ENCODE results near the gene S1PR5. TPM values are rescaled to one million over a fixed set of nuclear protein-coding genes. Genes with fewer than 3 reads are reported as not detected.
A peak's percentile ranks its signal among the peaks of the same experiment; 100 is the strongest.
"Not testable (repeated sequence)": the region's sequence is repeated elsewhere in the genome, so short reads cannot be mapped to it uniquely, and the experiment has no call there.

The S1PR5 gene, protein sequence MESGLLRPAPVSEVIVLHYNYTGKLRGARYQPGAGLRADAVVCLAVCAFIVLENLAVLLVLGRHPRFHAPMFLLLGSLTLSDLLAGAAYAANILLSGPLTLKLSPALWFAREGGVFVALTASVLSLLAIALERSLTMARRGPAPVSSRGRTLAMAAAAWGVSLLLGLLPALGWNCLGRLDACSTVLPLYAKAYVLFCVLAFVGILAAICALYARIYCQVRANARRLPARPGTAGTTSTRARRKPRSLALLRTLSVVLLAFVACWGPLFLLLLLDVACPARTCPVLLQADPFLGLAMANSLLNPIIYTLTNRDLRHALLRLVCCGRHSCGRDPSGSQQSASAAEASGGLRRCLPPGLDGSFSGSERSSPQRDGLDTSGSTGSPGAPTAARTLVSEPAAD
- 1 to 10 TPM in 9 of 10 donors, under 1 TPM in 1; 0.95 to 2.9 (median 1.2) TPM for polyA plus RNA-seq (ENCODE audit: insufficient read length in 10 of 10)
- long read RNA-seq, donor 1, result 0 reads
- long read RNA-seq, donor 2, partial matches to known transcripts, result 6 of 6 reads
- long read RNA-seq, donor 2, other reads (novel, unspliced or antisense), result 0 of 6 reads
- long read RNA-seq, donor 3, result 0 reads
- long read RNA-seq, donor 4, result 0 reads
- long read RNA-seq, donor 5, partial matches to known transcripts, result 0 of 2 reads
- long read RNA-seq, donor 5, other reads (novel, unspliced or antisense), result 0 of 2 reads
- long read RNA-seq, donor 6, result 0 reads
- long read RNA-seq, donor 7, result 0 reads
- long read RNA-seq, donor 8, partial matches to known transcripts, result 0 of 1 reads
- long read RNA-seq, donor 8, other reads (novel, unspliced or antisense), result 0 of 1 reads
- long read RNA-seq, donor 9, result 0 reads

DNA sequence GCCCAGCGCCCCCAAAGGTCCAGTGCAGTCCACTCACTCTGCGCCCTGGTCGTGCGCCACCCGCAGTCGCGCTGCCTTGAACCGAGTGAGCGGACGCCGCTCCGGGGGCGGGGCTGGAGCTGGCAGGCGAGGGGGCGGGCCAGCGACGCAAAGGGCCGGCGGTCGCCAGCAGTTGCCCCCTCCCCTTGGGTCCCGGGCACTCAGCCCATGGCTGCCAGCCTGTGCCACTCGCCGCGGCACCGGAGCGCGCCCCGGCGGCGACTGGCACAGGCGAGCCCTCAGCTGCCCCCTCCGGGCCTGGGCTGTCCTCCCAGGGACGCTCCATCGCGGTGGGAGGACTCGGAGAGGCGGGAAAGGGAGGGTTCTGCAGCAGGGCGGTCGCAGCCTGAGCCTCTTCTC is at the start of gene S1PR5:
Gene S1PR5 (minus strand): TSS at position 87 of the 399 bp plus-strand sequence. CDS start 2,436 bp downstream, outside the sequence.
- peak in 1 of 3 donors; percentile 36 for DNase-seq

DNA sequence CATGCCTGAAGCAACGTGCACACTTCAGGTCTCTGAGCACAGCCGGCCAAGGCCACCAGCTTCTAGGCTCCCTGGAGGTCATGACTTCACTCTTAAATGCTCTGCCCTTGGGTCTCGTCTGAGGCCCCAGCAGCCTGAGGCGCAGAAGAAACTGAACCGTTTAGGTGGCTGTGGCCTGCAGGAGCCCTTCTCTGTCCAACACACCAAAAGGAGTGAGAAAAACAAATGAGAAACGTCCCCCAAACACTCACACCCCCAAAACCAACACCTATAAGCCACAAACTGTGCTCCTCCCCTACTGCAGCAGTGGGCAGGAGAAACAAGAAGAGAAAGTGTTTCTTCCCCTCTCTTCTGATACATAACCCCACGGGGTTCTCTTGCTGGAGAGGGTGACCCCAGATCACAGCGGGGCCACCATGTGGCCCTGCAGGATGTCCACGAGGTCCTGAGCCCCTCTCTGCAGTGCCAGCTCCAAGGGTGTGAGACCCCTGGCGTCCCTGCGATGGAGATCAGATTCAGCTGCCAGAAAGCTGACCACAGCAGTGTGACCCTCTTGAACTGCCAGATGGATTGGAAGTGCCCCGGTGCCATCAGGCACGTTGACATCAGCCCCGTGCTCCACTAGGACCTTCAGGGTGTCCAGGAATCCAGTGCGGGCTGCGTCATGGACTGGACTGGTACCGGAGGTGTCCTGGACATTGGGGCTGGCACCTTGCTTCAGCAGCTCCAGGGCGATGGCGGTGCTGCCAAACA is 49.6 kb upstream of the S1PR5 start:
- DNase-seq, result no peak

DNA sequence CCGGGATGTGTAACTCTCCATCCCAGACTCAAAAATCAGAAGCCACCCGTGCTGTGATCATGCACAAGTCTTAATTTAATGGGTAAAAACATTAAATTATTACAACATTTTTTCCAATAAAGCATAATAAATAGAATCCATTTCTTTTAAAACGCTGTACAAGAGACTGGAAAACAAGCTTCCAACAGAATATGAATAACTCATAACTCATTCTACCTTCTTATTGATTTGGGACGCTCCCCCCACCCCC is 49.1 kb upstream of the S1PR5 start:
- DNase-seq, result no peak

- peak; percentile 97 to 99 (median 98) for DNase-seq
Measured at GRCh38 chr19:10565567-10566407, 48.5 kb upstream of the S1PR5 start, which contains the start of gene KRI1. Gene KRI1 (minus strand): TSS chr19:10566010. CDS start chr19:10565999, 11 bp downstream.

- DNase-seq, result peak in 2 of 3 donors; percentile 42 to 71
Measured at GRCh38 chr19:10565028-10565566, 47.9 kb upstream of the S1PR5 start.

GRCh38 chr19:10562609-10563008 is 45.4 kb upstream of the S1PR5 start:
- no peak for DNase-seq

DNA sequence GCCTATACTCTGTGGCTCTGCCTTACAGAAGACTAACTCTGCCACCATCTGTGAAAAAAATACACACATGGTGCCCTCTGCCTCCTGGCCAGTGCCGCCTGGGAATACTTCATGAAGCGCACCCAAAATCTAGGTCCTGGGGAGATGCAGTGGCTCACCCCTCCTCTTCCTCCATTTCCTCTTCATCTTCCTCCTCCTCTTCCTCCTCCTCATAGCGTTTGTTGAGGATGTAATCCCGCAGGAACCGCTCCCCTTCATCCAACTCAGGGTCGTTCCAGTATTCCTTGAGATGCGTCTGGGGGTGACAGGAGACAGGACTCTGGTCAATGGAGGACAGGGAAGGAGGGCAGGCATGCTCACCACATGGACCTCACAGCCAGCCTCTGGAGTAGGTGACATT is 42.9 kb upstream of the S1PR5 start:
- DNase-seq, result no peak

GRCh38 chr19:10557603-10558197 is 40.5 kb upstream of the S1PR5 start:
- DNase-seq, result no peak

DNA sequence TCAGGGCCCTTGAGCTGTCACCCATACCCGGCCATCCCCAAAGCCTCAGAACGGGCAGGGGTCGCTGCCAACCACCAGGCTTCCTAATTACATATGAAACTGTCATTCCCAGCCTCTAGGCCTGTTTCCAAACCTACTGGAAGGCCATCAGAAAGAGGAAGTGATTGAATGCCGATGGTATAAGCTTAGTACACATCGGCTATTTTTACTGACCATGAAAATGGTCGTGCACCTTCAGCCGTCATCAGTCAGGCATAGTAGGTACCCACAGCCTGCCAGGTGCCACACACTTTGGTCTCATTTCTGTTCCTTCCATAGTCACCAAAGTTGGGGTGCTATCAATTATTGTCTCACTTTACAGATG is 38.3 kb upstream of the S1PR5 start:
- no peak for DNase-seq

DNA sequence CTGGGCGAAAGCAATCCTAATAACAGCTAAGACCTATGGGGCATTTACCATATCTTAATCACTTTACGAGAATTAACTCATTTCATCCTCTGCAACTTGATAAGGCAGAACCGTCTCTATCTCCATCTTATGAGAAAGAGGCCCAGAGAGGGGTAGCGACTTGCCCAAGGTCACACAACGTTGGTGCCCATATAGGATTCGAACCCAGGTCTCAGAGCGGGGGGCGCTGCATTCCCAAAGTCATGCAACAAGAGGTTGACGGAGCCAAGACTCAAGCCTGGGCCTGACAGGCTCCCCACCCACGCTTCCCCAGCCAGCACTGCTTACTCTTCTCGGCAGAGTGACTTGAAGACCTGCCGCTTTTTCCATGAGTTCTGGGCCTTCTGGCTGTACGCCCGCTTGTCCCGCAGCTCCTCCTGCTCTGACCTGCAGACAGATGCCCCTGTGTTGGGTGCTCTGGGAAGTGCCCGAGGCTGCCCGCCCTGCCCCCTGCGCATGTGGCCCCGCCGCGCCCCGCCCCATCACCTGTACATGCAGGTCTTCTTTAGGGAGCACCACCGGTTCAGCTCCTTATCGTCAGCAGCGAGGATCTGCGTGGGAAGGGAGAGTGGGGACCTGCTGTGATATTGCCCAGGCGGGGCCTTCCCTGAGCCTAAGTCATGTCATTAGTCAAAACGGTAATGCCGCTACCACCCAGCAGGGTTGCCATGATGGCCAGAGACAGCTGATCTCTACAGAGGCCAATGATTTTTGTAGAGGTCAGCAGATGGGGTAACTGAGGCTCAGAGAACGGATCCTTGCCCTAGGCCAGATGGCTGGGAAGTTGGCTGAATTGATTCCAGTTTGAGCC is 37.7 kb upstream of the S1PR5 start:
- no peak for DNase-seq

GRCh38 chr19:10553943-10554381 is 36.7 kb upstream of the S1PR5 start:
- DNase-seq, result peak in 2 of 3 donors; percentile 32 to 64

DNA sequence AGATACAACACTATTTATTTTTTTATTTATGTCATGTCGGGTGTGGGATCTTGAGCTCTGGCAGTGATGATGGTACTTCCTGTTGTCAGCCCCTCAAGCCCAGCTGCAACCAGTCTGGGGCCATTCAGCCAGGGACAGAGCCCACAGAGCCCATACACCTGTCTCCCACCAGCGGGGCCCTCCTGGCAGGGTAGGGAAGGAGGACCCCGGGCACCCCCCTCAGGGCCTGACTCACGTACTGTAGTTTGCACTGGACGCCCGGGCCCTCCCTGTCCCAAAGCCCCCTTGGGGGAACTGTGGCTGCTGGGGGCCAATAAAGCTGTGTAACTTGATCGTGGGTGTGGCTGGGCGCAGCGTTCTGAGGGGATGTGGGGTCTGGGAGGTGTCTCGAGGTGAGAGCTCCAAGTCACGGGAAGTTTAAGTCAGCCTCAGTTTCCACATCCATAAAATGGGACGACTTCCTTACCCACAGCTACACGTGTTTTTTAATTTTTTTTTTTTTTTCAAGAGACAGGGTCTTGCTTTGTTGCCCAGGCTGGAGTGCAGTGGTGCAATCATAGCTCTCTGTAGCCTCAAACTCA is 35.9 kb upstream of the S1PR5 start:
- DNase-seq, result no peak

- no peak for DNase-seq
Measured at GRCh38 chr19:10552510-10553053, 35.3 kb upstream of the S1PR5 start.

GRCh38 chr19:10551698-10552301 is 34.6 kb upstream of the S1PR5 start:
- no peak for DNase-seq

DNA sequence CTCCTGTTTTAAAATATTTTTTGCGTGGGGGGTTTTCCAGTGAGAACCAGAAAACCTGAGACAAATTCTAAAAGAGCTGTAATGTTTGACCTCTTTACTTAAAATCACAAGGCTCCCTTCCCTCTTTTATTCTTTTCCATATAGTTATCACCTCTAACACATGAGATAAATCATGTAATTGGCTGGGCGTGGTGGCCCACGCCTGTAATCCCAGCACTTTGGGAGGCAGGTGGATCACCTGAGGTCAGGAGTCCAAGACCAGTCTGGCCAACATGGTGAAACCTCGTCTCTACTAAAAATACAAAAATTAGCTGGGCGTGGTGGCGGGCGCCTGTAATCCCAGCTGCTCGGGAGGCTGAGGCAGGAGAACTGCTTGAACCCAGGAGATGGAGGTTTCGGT is 33.8 kb upstream of the S1PR5 start:
- DNase-seq, result not testable (repeated sequence)

DNA sequence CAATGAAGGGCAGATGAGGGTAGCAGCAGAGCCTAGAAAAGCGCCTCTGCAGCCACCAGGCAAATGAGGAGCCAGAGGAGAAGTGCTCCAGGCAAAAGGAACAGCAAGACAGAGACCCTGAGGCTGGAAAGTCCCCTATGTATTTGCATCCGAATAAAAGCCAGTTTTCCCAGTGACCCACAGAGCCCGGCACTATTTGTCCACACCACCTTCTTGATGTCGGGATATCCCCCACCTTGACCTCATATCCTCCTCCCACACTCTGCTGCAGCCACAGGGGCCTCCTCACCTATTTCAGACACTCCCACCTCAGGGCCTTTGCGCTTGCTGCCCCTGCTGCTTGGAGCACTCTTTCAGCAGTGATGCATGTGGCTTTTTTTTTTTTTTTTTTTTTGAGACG is 33.1 kb upstream of the S1PR5 start:
- DNase-seq, result no peak

GRCh38 chr19:10549733-10550132 is 32.5 kb upstream of the S1PR5 start:
- no peak for DNase-seq

DNA sequence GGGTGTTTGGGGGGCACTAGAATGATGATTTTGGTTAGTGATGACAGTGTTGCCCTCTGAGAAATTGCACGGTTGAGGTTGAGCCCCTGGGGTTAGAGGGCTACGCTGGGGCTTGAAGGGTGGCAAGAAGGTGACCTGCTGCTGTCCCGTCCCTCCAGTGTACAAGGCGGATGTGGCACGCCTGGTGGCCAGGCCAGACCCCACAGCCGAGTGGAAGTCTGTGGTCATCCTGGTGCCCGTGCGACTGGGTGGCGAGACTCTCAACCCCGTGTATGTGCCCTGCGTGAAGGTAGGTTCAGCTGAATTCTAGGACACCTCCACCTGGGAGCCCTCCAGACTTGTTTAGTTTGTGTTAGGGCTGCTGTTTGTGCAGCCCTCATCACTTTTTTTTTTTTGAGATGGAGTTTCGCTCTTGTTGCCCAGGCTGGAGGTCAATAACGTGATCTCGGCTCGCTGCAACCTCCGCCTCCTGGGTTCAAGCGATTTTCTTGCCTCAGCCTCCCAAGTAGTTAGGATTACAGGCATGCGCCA is 31.6 kb upstream of the S1PR5 start:
- DNase-seq, result no peak

All from muscle of back (tissue), 13 donors.